Endothelial cell of umbilical vein (primary cell): ENCODE results near the gene NME7. TPM values are rescaled to one million over a fixed set of nuclear protein-coding genes. Genes with fewer than 3 reads are reported as not detected.

Source experiments
- BruUV-seq: library from RNA; stranded (reverse); fragments of 400-500 nt; replicated peaks from 2 replicates; lab custom pipeline; 2021; lab: Mats Ljungman, UMichigan
- CTCF ChIA-PET: fragments of 300-600, 350-600 bp; sonication (Branson Sonifier 250); formaldehyde crosslinking; loops from one replicate; lab custom pipeline; 2021; ENCODE audit warnings: antibody characterized with exemption, inconsistent platforms; lab: Charles Lee
- POLR2A ChIA-PET: fragments of 300-600, 350-600 bp; sonication (Branson Sonifier 250); formaldehyde crosslinking; loops from one replicate; lab custom pipeline; 2021; ENCODE audit warnings: antibody characterized with exemption, inconsistent platforms; lab: Charles Lee
- DNase-seq: peaks from one replicate; pipeline ENCODE4 v3.0.0-alpha.2; 2011; ENCODE audit warnings: low read depth, low spot score
- FAIRE-seq: peaks from 2 replicates; lab custom pipeline; 2011; peaks lifted over from hg19 to GRCh38; lab: Jason Lieb, UNC
- H2AFZ ChIP-seq: 2 replicates; pipeline ENCODE4 v1.6.0; 2012; ENCODE audit warnings: low read depth, low read length, control low read depth, inconsistent platforms
- H3K27ac ChIP-seq: 2 replicates; pipeline ENCODE4 v1.5.1; 2011; ENCODE audit warnings: low read depth, mild to moderate bottlenecking, control low read depth, low read length, moderate library complexity; ENCODE audit not compliant: insufficient read depth
- H3K27me3 ChIP-seq, 2 experiments: 2 replicates each; pipeline versions ENCODE4 v1.6.0 to v1.6.1; 2011; ENCODE audit warnings: low read length in 2 of 2, mixed read lengths in 1 of 2; ENCODE audit not compliant: control insufficient read depth in 2 of 2, insufficient read depth in 2 of 2
- H3K36me3 ChIP-seq, 2 experiments: 2 replicates in 1 of 2; 3 replicates in 1 of 2; pipeline ENCODE4 v1.5.1; 2011; ENCODE audit warnings: low read length in 2 of 2, mild to moderate bottlenecking in 1 of 2, moderate library complexity in 1 of 2; ENCODE audit not compliant: control insufficient read depth in 2 of 2, insufficient read depth in 2 of 2; ENCODE audit errors: extremely low read depth in 1 of 2
- H3K4me1 ChIP-seq: 3 replicates; pipeline ENCODE4 v1.5.1; 2011; ENCODE audit warnings: mild to moderate bottlenecking, low read length; ENCODE audit not compliant: control insufficient read depth, insufficient read depth; ENCODE audit errors: extremely low read depth
- H3K4me2 ChIP-seq: 2 replicates; pipeline ENCODE4 v1.6.1; 2011; ENCODE audit warnings: low read length, control low read depth, mixed read lengths; ENCODE audit not compliant: insufficient read depth
- H3K4me3 ChIP-seq, 3 experiments: fragments of 200-600 bp in 1 of 3; sonication (generic), shearing (Covaris generic) in 1 of 3; replicated peaks in 1 of 3; 2 replicates each; pipeline ENCODE4 v1.5.1; 2011 to 2016; ENCODE audit warnings: control low read depth in 3 of 3, low read length in 3 of 3, mild to moderate bottlenecking in 2 of 3, inconsistent platforms in 1 of 3, low read depth in 1 of 3, moderate library complexity in 1 of 3; ENCODE audit not compliant: insufficient read depth in 1 of 3
- H3K79me2 ChIP-seq: 2 replicates; pipeline ENCODE4 v1.6.0; 2012; ENCODE audit warnings: low read length, inconsistent platforms; ENCODE audit not compliant: control insufficient read depth, insufficient read depth
- H3K9ac ChIP-seq: replicated peaks from 2 replicates; pipeline ENCODE3; 2011; ENCODE audit warnings: low read length, control low read depth; ENCODE audit not compliant: insufficient read depth; ENCODE audit errors: extremely low read depth
- H3K9me1 ChIP-seq: replicated peaks from 3 replicates; pipeline ENCODE4 v1.6.0; 2011; ENCODE audit warnings: mild to moderate bottlenecking, low read length; ENCODE audit not compliant: control insufficient read depth, insufficient read depth; ENCODE audit errors: extremely low read depth
- H3K9me3 ChIP-seq: replicated peaks from 2 replicates; pipeline ENCODE4 v1.5.1; 2012; ENCODE audit warnings: low read length, inconsistent platforms; ENCODE audit not compliant: control insufficient read depth, insufficient read depth
- H4K20me1 ChIP-seq: replicated peaks from 2 replicates; pipeline ENCODE3; 2011; ENCODE audit warnings: mild to moderate bottlenecking, low read length; ENCODE audit not compliant: control insufficient read depth, insufficient read depth; ENCODE audit errors: extremely low read depth
- EZH2 ChIP-seq: IDR thresholded peaks from 2 replicates; pipeline ENCODE4 v1.6.1; 2012; ENCODE audit warnings: borderline replicate concordance, low read depth, mild to moderate bottlenecking, moderate library complexity, low read length, inconsistent platforms; ENCODE audit not compliant: severe bottlenecking
- FOS ChIP-seq: IDR thresholded peaks from 2 replicates; pipeline ENCODE4 v1.6.1; 2011; ENCODE audit warnings: mild to moderate bottlenecking, low read length, moderate library complexity, borderline replicate concordance; ENCODE audit not compliant: insufficient read depth
- GATA2 ChIP-seq: IDR thresholded peaks from 2 replicates; pipeline ENCODE4 v1.7.0; 2011; ENCODE audit warnings: low read depth, mild to moderate bottlenecking, moderate library complexity, mixed read lengths, low read length; ENCODE audit not compliant: insufficient read length, insufficient read depth
- JUN ChIP-seq: IDR thresholded peaks from 2 replicates; pipeline ENCODE4 v1.6.1; 2011; ENCODE audit warnings: borderline replicate concordance, low read depth; ENCODE audit not compliant: insufficient read length, insufficient read depth
- MYC ChIP-seq: IDR thresholded peaks from one replicate; pipeline ENCODE4 v1.6.1; 2011; ENCODE audit warnings: mild to moderate bottlenecking, low read depth, low read length
- POLR2A ChIP-seq: IDR thresholded peaks from 2 replicates; pipeline ENCODE4 v1.6.1; 2012; ENCODE audit warnings: low read depth, mild to moderate bottlenecking, control low read depth, low read length
- POLR2AphosphoS5 ChIP-seq: IDR thresholded peaks from 2 replicates; pipeline ENCODE4 v1.6.1; 2012; ENCODE audit warnings: low read depth, mild to moderate bottlenecking, control low read depth, low read length, moderate library complexity; ENCODE audit not compliant: insufficient read depth
- dilution Hi-C: fragments of 300-500 bp; cut with MboI; formaldehyde crosslinking; loops from one replicate; pipeline ENCODE4 v1.15.0; 2019; ENCODE audit warnings: low sequenced_read_pairs; ENCODE audit not compliant: extremely low pct_ligation_motif_present
- intact Hi-C: fragments of 100-400 bp; cut with micrococcal nuclease; formaldehyde crosslinking; loops from one replicate; pipeline ENCODE4 v1.10.0; 2022
- polyA plus RNA-seq, 4 experiments: library from polyadenylated mRNA; depleted of rRNA in 3 of 4; stranded (reverse) in 3 of 4; unstranded in 1 of 4; fragments of >200 nt; gene quantifications; 2 replicates each; pipeline versions ENCODE4 v1.2.1 to v1.2.3, GENCODE V29; 2011 to 2012; ENCODE audit warnings: missing spikeins in 1 of 4
- total RNA-seq: library from RNA; stranded (reverse); gene quantifications from 2 replicates; pipeline ENCODE4 v1.2.3, GENCODE V29; 2021
- TF ChIP-seq, protein P1 (sequence below): IDR thresholded peaks from 2 replicates; pipeline ENCODE4 v1.6.1; 2011; ENCODE audit not compliant: insufficient read depth, insufficient read length
- TF ChIP-seq, protein P2 (sequence below), 2 donors: IDR thresholded peaks; 1 replicate in 1 of 2; 2 replicates in 1 of 2; pipeline ENCODE4 v1.5.1; 2011; ENCODE audit warnings: low read length in 2 of 2, mild to moderate bottlenecking in 2 of 2, moderate library complexity in 2 of 2, control low read depth in 1 of 2, inconsistent platforms in 1 of 2, low read depth in 1 of 2; ENCODE audit not compliant: insufficient read depth in 1 of 2; ENCODE audit errors: extremely low read depth in 1 of 2

NME7 gene
- total and polyA plus RNA-seq, 2 donors (not counting 3 experiments of a cell fraction or from before 2014, with no cell fraction given) = 16.5 to 25.3 TPM

DNA sequence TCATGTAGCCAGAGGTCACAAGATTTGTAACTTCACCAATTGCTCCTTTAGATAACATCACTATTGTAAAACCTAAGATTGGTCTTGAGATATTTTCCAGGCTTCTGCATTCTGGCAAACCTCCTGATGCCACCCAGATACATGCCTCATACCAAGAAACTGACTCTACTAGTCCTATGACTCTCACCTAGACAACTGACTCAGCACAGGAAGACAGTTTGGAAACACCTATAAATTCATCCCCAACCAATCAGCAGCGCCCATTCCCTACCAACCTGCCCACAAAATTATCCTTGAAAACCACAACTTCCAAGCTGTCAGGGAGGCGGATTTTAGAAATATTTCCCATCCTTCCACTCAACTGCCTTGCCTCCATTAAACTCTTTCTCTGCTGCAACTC, 2.6 kb downstream of the NME7 start:
- no TSS peak for BruUV-seq
- ChIA-PET POLR2A (no interaction called here), CTCF (no interaction called here)
- H3K27me3 ChIP-seq = no peaks in the 10 kb centered on the region
- H3K9ac ChIP-seq = no peak overlapping the region
- TF ChIP-seq FOS (no peak), POLR2AphosphoS5 (no peak), GATA2 (no peak), JUN (no peak), EZH2 (no peak), POLR2A (no peak), MYC (no peak)
- TF ChIP-seq, protein P1, sequence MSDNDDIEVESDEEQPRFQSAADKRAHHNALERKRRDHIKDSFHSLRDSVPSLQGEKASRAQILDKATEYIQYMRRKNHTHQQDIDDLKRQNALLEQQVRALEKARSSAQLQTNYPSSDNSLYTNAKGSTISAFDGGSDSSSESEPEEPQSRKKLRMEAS = no peak
- TF ChIP-seq, protein P2, sequence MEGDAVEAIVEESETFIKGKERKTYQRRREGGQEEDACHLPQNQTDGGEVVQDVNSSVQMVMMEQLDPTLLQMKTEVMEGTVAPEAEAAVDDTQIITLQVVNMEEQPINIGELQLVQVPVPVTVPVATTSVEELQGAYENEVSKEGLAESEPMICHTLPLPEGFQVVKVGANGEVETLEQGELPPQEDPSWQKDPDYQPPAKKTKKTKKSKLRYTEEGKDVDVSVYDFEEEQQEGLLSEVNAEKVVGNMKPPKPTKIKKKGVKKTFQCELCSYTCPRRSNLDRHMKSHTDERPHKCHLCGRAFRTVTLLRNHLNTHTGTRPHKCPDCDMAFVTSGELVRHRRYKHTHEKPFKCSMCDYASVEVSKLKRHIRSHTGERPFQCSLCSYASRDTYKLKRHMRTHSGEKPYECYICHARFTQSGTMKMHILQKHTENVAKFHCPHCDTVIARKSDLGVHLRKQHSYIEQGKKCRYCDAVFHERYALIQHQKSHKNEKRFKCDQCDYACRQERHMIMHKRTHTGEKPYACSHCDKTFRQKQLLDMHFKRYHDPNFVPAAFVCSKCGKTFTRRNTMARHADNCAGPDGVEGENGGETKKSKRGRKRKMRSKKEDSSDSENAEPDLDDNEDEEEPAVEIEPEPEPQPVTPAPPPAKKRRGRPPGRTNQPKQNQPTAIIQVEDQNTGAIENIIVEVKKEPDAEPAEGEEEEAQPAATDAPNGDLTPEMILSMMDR (IDR thresholded peaks at IDR 0.05; ENCODE audit: extremely low read depth in 1 of 2, insufficient read depth in 1 of 2, low read depth in 1 of 2, low read length in 2 of 2) = no peak
- dilution Hi-C loops = no loop called here
- no peak overlapping the region for H3K4me2 ChIP-seq
- intact Hi-C loops = loop anchor here (5.0 to 10.0 kb wide), 3 partner anchors 107 to 1650 kb away; partner anchors contain the start of gene METTL18
- H2AFZ ChIP-seq = no peak overlapping the region
- peaks cover 24% of the 10 kb centered on the region for H3K4me1 ChIP-seq
- H3K4me3 ChIP-seq = no peak overlapping the region
- no peaks in the 10 kb centered on the region for H3K9me3 ChIP-seq
- peaks cover 43% of the 10 kb centered on the region for H3K79me2 ChIP-seq
- H3K9me1 ChIP-seq = no peaks in the 10 kb centered on the region
- FAIRE-seq (no peak), DNase-seq (no peak)
- no peaks in the 10 kb centered on the region for H3K36me3 ChIP-seq
- no peaks in the 10 kb centered on the region for H4K20me1 ChIP-seq
- no peak overlapping the region for H3K27ac ChIP-seq
